KG1 (cell line): Measurements from ENCODE around the gene KIRREL3.

Source experiments
- DNase-seq: peaks from one replicate; lab custom pipeline; 2025; lab: John Stamatoyannopoulos, UW

Gene KIRREL3

GRCh38 chr11:126782810-126783209 is 217.8 kb downstream of the KIRREL3 start:
- DNase-seq: no peak

GRCh38 chr11:126781942-126782341 is 218.6 kb downstream of the KIRREL3 start:
- DNase-seq: no peak

GRCh38 chr11:126776119-126776518 is 224.5 kb downstream of the KIRREL3 start:
- DNase-seq: no peak

GRCh38 chr11:126772267-126772666 is 228.3 kb downstream of the KIRREL3 start:
- no peak for DNase-seq

- DNase-seq: no peak
Measured at GRCh38 chr11:126768702-126769101, 231.9 kb downstream of the KIRREL3 start.

- no peak for DNase-seq
Measured at GRCh38 chr11:126766440-126766839, 234.1 kb downstream of the KIRREL3 start.

- no peak for DNase-seq
Measured at GRCh38 chr11:126765196-126765595, 235.4 kb downstream of the KIRREL3 start.

- no peak for DNase-seq
Measured at GRCh38 chr11:126764231-126764630, 236.3 kb downstream of the KIRREL3 start.

GRCh38 chr11:126756855-126757254 is 243.7 kb downstream of the KIRREL3 start:
- DNase-seq: no peak

- DNase-seq: no peak
Measured at GRCh38 chr11:126756421-126756820, 244.1 kb downstream of the KIRREL3 start.

GRCh38 chr11:126755526-126755925 is 245.0 kb downstream of the KIRREL3 start:
- no peak for DNase-seq

GRCh38 chr11:126754591-126755426 is 245.8 kb downstream of the KIRREL3 start:
- no peak for DNase-seq

- DNase-seq: no peak
Measured at GRCh38 chr11:126753990-126754389, 246.6 kb downstream of the KIRREL3 start.

- DNase-seq: no peak
Measured at GRCh38 chr11:126751242-126751641, 249.3 kb downstream of the KIRREL3 start.

- DNase-seq: no peak
Measured at GRCh38 chr11:126748793-126749192, 251.8 kb downstream of the KIRREL3 start.

GRCh38 chr11:126748100-126748791 is 252.3 kb downstream of the KIRREL3 start:
- DNase-seq: no peak

GRCh38 chr11:126747315-126747714 is 253.3 kb downstream of the KIRREL3 start:
- no peak for DNase-seq

GRCh38 chr11:126746443-126746842 is 254.1 kb downstream of the KIRREL3 start:
- no peak for DNase-seq

- no peak for DNase-seq
Measured at GRCh38 chr11:126744699-126745098, 255.9 kb downstream of the KIRREL3 start.

- DNase-seq: no peak
Measured at GRCh38 chr11:126743628-126744027, 256.9 kb downstream of the KIRREL3 start.

GRCh38 chr11:126742582-126742981 is 258.0 kb downstream of the KIRREL3 start:
- no peak for DNase-seq

- DNase-seq: no peak
Measured at GRCh38 chr11:126740846-126741245, 259.7 kb downstream of the KIRREL3 start.

GRCh38 chr11:126739499-126740145 is 260.9 kb downstream of the KIRREL3 start:
- no peak for DNase-seq
